ENCODE data around the gene CTBP2.
"Not testable (repeated sequence)": the region's sequence is repeated elsewhere in the genome, so short reads cannot be mapped to it uniquely, and the experiment has no call there.

CTBP2 gene

DNA sequence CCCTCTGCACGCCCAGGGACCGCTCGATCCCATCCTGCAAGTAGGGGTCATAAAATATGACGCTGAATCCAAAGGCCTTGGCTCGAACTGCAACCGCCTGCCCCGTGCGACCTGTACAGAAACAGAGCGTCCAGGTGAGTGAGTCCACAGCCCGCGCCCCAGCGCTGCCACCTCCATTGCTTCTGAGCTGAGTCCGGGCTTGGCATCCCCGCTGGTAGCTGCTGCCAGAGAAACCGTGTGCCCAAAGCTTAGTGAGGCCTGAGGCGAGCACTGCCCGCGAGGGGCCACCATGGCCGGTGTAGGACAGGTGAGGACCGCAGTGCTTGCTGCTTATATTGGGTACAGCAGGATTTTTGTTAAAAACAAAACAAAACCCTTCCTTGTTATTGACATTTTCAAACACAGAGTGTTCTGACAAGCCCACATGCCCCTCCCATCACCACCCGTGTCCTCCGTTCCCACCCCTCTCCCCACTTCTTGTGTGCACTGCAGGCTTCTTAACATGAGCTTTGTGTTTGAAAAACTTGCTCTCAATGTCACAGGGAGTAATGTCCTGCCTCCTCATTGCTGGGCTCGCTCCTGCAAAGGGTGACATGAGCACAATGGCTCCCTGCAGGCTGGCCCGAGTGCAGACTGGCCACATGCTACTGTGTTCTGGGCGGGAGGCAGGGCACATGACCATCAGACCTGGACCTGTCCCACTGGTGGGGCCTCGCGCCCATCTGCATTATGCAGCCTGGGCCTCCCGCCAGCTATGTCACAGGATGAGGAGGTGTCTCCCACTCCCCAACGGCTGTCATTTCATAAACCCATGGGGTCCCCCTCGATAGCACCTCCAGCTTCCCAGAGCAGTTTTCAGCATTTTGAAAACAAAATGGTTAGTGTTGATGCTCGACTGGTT lies 165.5 kb downstream of the CTBP2 start:
- DNase-seq (ENCODE audit: insufficient read length, low spot score) (no peak), FAIRE-seq (no peak)
- TF ChIP-seq POLR2A (IDR thresholded peaks at IDR 0.05; ENCODE audit: low read depth, low read length): no peak

GRCh38 chr10:124993736-124994451 lies 166.5 kb downstream of the CTBP2 start:
- FAIRE-seq: no peak
- no peak for TF ChIP-seq POLR2A (IDR thresholded peaks at IDR 0.05; ENCODE audit: low read depth, low read length)
- no peak for DNase-seq (ENCODE audit: insufficient read length, low spot score)

DNA sequence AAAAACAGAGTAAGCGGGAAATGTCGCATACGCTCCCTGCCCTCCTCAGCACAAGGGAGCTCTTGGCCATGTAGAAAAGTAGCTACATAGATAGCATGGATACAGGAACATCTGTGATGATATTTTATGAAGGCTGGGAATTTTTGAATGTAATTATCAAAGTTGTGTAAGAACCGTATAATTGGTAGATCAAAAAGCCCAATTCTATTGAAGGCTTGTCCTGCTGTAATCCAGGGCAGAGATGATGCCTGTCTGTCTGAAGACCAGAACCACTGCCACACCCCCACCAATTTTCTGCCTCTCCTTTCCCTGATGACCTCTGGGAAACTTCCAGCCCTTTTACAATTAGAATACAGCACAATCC lies 167.0 kb downstream of the CTBP2 start:
- FAIRE-seq (no peak), DNase-seq (ENCODE audit: insufficient read length, low spot score) (no peak)
- no peak for TF ChIP-seq POLR2A (IDR thresholded peaks at IDR 0.05; ENCODE audit: low read depth, low read length)

DNA sequence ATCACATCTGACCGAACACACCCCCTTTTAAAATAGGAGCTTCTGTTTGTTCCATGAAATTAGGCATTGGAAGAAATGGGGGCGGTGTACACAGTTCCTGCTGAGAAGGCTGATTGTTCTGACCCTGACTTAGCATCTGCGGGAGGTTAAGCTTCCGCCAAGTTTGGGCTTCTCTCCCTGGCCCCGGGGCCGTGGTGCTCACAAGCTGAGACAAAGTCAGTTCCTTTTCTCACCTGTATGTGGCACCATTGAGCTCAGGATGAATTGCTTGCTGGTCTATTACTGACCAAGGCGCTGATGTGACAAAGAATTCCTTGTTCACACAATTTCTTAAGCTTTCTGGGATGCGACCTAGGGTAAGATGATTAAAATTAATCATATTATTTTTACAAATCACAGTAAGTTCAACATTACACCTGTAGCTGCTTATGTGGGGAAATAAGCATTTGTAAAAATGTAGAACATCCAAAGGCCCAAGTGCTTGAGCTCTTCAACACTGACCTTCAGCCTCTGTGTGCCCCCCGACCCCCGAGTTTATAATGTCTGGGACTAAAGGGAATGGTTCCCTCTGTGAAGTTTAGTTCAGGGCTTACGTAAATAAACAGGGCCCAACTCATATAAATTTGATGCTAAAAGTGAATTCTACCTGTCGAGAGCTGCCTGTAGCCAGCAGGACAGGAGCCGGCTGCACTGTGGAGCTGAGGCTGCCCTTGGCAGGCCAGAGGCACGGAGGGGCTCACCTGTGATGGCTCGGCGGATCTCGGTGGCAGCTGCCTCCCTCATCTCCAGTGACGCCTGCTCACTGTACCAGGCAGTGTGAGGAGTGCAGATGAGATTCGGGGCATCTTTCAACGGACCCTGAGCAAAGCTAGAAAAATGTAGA lies 167.7 kb downstream of the CTBP2 start:
- TF ChIP-seq POLR2A (IDR thresholded peaks at IDR 0.05; ENCODE audit: low read depth, low read length): no peak
- FAIRE-seq (no peak), DNase-seq (ENCODE audit: insufficient read length, low spot score) (no peak)

DNA sequence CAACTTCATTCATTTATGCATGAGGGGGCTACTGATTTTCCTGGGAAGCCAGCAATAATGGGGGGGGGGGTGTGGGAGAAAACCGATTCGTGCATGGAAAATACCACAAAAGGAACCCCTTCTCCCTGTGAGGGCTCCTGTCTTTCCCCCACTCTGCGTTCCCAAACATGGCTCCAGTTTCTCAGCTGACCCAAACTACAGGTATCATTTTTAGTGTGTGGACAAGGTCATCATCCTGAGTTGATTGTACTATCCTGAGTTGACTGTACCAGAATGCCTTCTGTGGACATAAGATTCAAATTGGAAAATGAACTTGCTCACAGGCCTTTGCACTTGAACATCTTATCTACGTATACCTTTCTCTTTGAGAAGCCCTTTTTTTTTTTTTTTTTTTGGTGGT lies 168.5 kb downstream of the CTBP2 start:
- TF ChIP-seq POLR2A (IDR thresholded peaks at IDR 0.05; ENCODE audit: low read depth, low read length): no peak
- no peak for FAIRE-seq
- DNase-seq (ENCODE audit: insufficient read length, low spot score): no peak

DNA sequence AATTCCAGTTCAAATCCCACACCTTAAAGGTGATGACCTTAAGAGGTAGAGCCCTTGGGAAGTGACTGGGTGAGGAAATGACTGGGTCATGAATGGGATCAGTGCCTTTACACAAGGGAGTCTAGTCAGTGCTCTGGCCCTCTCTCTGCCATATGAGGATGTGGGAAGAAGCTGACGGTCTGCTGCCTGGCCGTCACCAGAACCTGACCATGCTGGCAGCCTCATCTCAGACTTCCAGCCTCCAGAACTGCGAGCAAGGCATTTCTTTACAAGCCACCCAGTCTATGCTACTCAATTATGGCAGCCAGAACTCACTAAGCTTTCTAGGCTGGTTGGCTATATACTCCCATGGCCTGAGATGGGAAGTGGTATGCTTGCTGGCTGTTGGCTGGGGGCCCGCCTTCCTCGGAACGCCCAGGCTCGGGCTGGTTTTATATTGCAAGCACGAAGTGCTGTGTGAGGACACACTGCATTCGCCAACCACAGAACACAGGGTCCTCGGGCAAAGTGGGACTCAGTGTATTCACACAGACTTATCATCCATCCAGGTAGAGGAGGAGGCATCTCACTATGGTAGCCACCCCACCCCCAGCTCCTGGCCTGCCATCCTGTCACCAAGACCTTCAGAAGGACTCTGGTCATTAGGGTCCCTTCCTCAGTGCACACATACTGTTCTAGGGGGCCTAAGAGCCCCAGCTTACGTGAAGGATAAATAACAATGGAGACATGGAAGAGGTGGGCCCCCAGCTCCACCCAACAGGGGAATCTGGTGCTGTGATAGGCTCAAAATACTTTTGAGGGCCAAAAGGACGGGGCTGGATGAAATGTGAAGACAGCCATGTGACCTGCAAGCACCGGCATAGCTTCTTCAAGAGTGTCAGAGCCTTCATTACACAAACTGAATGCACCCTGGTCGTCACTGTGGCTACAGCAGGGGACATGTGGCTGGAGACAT lies 169.4 kb downstream of the CTBP2 start:
- DNase-seq (ENCODE audit: insufficient read length, low spot score) (no peak), FAIRE-seq (no peak)
- TF ChIP-seq POLR2A (IDR thresholded peaks at IDR 0.05; ENCODE audit: low read depth, low read length): no peak

GRCh38 chr10:124989526-124989925 lies 170.8 kb downstream of the CTBP2 start:
- DNase-seq (ENCODE audit: insufficient read length, low spot score) (no peak), FAIRE-seq (no peak)
- TF ChIP-seq POLR2A (IDR thresholded peaks at IDR 0.05; ENCODE audit: low read depth, low read length): no peak

DNA sequence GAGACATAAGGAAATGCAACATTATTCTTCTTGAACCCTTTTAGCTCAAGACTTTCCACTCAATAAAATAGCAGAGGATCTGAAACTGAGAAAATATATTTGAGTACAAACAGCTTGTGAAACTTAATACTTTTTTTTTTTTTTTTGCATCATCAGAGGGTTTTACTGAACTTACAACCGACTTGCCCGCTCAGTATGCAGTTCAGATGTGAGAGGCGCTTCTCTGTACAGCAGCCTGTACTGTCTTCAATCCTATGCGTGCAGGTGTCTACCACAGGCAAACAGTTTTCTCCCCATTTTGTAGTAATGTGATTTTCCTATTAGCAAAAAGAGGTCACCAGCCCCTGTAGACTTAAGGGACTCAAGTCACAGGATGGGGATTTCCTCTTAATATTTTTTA lies 171.6 kb downstream of the CTBP2 start:
- not testable (repeated sequence) for FAIRE-seq; DNase-seq (ENCODE audit: insufficient read length, low spot score)

DNA sequence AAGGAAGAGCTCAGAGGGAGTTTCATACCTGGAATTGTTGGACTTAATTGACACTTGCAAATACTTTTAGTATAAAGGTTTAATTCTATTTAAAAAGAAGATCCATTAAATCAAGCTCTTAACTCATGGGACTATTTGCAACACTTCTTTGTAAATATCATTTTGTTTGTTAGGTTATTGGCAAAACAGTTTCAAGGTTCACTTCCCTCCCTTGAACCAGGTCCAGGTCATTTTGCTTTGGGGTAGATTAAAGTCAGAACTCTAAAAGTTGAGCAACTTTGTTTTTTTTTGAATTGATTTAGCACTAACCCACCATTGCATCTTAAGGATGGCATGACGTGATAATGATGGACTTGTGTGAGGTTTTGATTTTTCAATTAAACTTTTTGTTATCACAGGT lies 172.6 kb downstream of the CTBP2 start:
- TF ChIP-seq POLR2A (IDR thresholded peaks at IDR 0.05; ENCODE audit: low read depth, low read length): no peak
- DNase-seq (ENCODE audit: insufficient read length, low spot score): no peak
- FAIRE-seq: no peak

DNA sequence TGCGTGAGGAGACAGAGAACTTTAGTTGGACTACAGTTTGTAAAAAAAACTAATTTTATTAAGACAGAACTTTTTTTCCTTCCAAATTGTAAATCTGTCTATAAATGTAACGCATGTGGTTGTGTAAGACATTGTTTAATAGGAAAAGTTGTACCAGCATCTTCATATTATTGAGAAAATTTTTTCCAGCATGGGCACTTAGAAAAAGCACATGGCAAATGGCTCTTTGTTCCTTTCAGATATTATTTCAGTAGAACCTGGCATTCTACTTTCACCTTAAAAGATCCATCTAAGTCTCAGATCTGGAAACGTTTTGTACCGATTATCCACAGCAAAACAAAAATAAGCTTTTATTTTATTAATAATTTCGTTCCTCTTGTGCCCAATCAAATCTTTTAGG lies 175.2 kb downstream of the CTBP2 start:
- TF ChIP-seq POLR2A (IDR thresholded peaks at IDR 0.05; ENCODE audit: low read depth, low read length): no peak
- FAIRE-seq (no peak), DNase-seq (ENCODE audit: insufficient read length, low spot score) (no peak)

- TF ChIP-seq POLR2A (IDR thresholded peaks at IDR 0.05; ENCODE audit: low read depth, low read length): no peak
- DNase-seq (ENCODE audit: insufficient read length, low spot score): no peak
- FAIRE-seq: no peak
Measured at GRCh38 chr10:124984376-124984775, 176.0 kb downstream of the CTBP2 start.

- no peak for TF ChIP-seq POLR2A (IDR thresholded peaks at IDR 0.05; ENCODE audit: low read depth, low read length)
- DNase-seq (ENCODE audit: insufficient read length, low spot score): no peak
- FAIRE-seq: no peak
Measured at GRCh38 chr10:124983321-124983720, 177.0 kb downstream of the CTBP2 start.

GRCh38 chr10:124978376-124978725 lies 182.0 kb downstream of the CTBP2 start:
- no peak for TF ChIP-seq POLR2A (IDR thresholded peaks at IDR 0.05; ENCODE audit: low read depth, low read length)
- FAIRE-seq: no peak
- DNase-seq (ENCODE audit: insufficient read length, low spot score): no peak

Measured in H54 (cell line).